CD4-positive, CD25-positive, alpha-beta regulatory T cell (primary cell): Measurements from ENCODE around the gene MT1H. TPM values are rescaled to one million over a fixed set of nuclear protein-coding genes. Genes with fewer than 3 reads are reported as not detected.
"Not testable (repeated sequence)": the region's sequence is repeated elsewhere in the genome, so short reads cannot be mapped to it uniquely, and the experiment has no call there.

Experiments
- ATAC-seq, 2 donors: fragments of 150-1000 bp; cut with Tn5 transposase; one replicate each; pipeline ENCODE4 v1.10.0; 2021; ENCODE audit warnings: low read depth in 2 of 2, moderate number of reproducible peaks in 2 of 2, moderate library complexity in 1 of 2
- DNase-seq, 3 donors: peaks; one replicate each; pipeline versions ENCODE4 v3.0.0 to v3.0.0-alpha.2; 2012 to 2022; ENCODE audit warnings: mixed read lengths in 1 of 3
- H3K27ac ChIP-seq: one replicate; pipeline ENCODE4 v1.7.0; 2013; ENCODE audit warnings: mild to moderate bottlenecking, low read length; ENCODE audit not compliant: insufficient read depth, poor library complexity, severe bottlenecking
- H3K27me3 ChIP-seq: one replicate; pipeline ENCODE4 v1.7.0; 2013; ENCODE audit warnings: low read length; ENCODE audit not compliant: control insufficient read depth, insufficient read depth
- H3K36me3 ChIP-seq: one replicate; pipeline ENCODE4 v1.7.0; 2013; ENCODE audit warnings: mild to moderate bottlenecking, low read length, moderate library complexity; ENCODE audit not compliant: control insufficient read depth, insufficient read depth
- H3K4me1 ChIP-seq: 2 replicates; pipeline ENCODE4 v1.7.0; 2013; ENCODE audit warnings: mild to moderate bottlenecking, low read length; ENCODE audit not compliant: insufficient read depth, control insufficient read depth, poor library complexity, severe bottlenecking
- H3K4me3 ChIP-seq: one replicate; pipeline ENCODE4 v1.7.0; 2013; ENCODE audit warnings: low read depth, mild to moderate bottlenecking, low read length, moderate library complexity
- H3K9me3 ChIP-seq, 2 experiments: 1 replicate in 1 of 2; 2 replicates in 1 of 2; pipeline ENCODE4 v1.7.0; 2013; ENCODE audit warnings: low read length in 2 of 2, mild to moderate bottlenecking in 1 of 2, moderate library complexity in 1 of 2; ENCODE audit not compliant: control insufficient read depth in 2 of 2
- H3K27ac Mint-ChIP-seq, 3 donors: one replicate each; pipeline ENCODE4 v1.8.0; 2020 to 2022; ENCODE audit warnings: mild to moderate bottlenecking in 3 of 3, mixed read lengths in 3 of 3, moderate library complexity in 2 of 3
- H3K27me3 Mint-ChIP-seq: one replicate; pipeline ENCODE4 v1.8.0; 2022; ENCODE audit warnings: mild to moderate bottlenecking, mixed read lengths
- H3K36me3 Mint-ChIP-seq: one replicate; pipeline ENCODE4 v1.8.0; 2020; ENCODE audit warnings: mixed read lengths
- H3K4me1 Mint-ChIP-seq, 4 donors: one replicate each; pipeline ENCODE4 v1.8.0; 2020 to 2022; ENCODE audit warnings: mixed read lengths in 4 of 4, mild to moderate bottlenecking in 1 of 4
- H3K4me3 Mint-ChIP-seq, 4 donors: one replicate each; pipeline ENCODE4 v1.8.0; 2020 to 2022; ENCODE audit warnings: mild to moderate bottlenecking in 4 of 4, mixed read lengths in 4 of 4, moderate library complexity in 3 of 4
- H3K9me3 Mint-ChIP-seq, 7 donors: one replicate each; pipeline ENCODE4 v1.8.0; 2020 to 2022; ENCODE audit warnings: mixed read lengths in 7 of 7, mild to moderate bottlenecking in 3 of 7, moderate library complexity in 2 of 7
- polyA plus RNA-seq, 4 donors: library from polyadenylated mRNA; unstranded; fragments of 300-500 nt; fragmentation: Illumina TruSeq; gene quantifications; one replicate each; pipeline ENCODE4 v1.2.3, GENCODE V29; 2021
- total RNA-seq: library from RNA; stranded (reverse); gene quantifications from one replicate; pipeline ENCODE4 v1.2.3, GENCODE V29; 2022

The MT1H gene
- total RNA-seq: not detected
- not detected for polyA plus RNA-seq

DNA sequence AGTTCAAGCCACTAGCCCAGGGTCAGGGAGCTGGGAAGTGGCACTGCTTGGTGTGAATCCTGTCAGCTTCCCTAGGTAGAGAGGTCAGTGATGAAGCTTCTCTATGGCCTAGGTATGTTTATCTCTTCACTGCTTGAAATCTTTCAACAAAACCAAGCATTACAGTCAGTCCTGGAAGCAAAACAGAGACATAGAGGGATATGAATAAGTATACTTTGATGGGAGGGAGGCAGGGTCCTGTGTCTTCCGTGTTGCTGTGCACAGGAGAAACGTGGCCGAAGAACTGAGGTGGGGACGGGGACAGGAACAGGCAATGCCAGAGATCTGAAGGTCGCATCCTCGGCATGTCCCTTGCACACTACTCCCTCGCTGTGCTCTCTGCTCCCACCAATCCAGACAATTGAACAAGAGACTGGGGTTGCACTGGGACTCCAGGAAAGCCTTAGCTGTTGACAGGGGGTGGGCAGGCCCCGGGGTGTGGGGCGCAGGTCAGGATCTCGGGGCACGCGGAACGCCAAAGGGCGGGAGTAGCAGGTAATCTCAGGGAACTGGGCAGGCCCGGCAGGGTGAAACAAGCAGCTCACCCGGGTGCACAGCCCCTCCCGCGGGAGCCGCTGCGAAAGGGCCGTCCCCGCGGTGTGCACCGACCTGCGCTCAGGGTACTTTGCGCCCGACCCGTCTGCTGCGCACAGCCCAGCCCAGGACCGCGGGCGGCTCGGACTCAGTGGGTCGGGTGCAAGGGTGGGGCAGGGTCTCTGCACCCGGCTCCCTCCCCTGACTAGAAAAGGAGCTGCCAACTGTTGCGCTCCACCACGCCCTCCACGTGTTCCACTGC, at the start of gene MT1H:
Gene MT1H, plus strand, starts transcription at position 810 of the 835 bp plus-strand sequence. CDS start 71 bp downstream, outside the sequence.
- peak within 1 kb of the TSS in 3 of 4 donors; percentile 45 to 65 (median 59) for H3K4me3 Mint-ChIP-seq
- peaks cover 15% of the 10 kb centered on the region for H3K4me1 ChIP-seq
- H3K27me3 ChIP-seq: peaks cover 37% of the 10 kb centered on the region
- H3K27ac Mint-ChIP-seq: peak within 1 kb of the TSS in 1 of 3 donors; percentile 86
- peaks cover 0 to 1% (median 0%) of the 10 kb centered on the region in 7 donors for H3K9me3 Mint-ChIP-seq
- H3K27me3 Mint-ChIP-seq: peaks cover 68% of the 10 kb centered on the region
- H3K36me3 ChIP-seq: no peaks in the 10 kb centered on the region
- no peak within 1 kb of the TSS for H3K4me3 ChIP-seq
- H3K27ac ChIP-seq: no peak within 1 kb of the TSS
- no peaks in the 10 kb centered on the region for H3K9me3 ChIP-seq
- peak; percentile 22 to 24 for ATAC-seq
- peak in 1 of 3 donors; percentile 30 for DNase-seq
- H3K36me3 Mint-ChIP-seq: peaks cover 14% of the 10 kb centered on the region
- peaks cover 0 to 26% (median 8%) of the 10 kb centered on the region in 4 donors for H3K4me1 Mint-ChIP-seq

DNA sequence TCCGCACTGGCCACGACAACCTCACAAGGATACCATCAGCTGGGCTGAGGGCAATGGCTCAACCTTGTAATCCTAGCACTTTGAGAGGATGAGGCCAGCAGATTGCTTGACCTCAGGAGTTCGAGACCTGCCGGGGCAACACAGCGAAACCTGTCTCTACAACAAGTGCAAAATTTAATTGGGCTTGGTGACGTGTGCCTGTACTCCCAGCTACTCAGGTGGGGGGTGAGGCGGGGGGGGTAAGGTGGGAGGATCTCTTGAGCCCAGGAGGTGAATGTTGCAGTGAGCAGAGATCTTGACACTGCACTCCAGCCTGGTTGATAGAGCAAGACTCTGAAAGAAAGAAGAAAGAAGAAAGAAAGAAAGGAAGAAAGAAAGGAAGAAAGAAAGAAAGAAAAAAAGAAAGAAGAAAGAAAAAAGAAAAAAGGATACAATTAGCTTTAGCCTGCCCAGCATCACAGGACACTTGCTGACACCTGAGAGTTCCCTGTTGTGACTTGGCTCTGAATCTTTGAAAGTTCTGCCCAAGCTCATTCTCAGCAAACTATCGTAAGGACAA, 49.2 kb upstream of the MT1H start:
- H3K9me3 Mint-ChIP-seq: peaks cover 0 to 2% (median 0%) of the 10 kb centered on the region in 7 donors
- H3K4me3 Mint-ChIP-seq: peak overlapping the region in 1 of 4 donors; percentile 51
- ATAC-seq: no peak
- no peak for DNase-seq
- peaks cover 11% of the 10 kb centered on the region for H3K27me3 Mint-ChIP-seq
- Histone ChIP-seq H3K36me3 (no peaks in the 10 kb centered on the region), H3K4me1 (peaks cover 21% of the 10 kb centered on the region), H3K27ac (no peak overlapping the region), H3K4me3 (no peak overlapping the region), H3K27me3 (peaks cover 4% of the 10 kb centered on the region), H3K9me3 (no peaks in the 10 kb centered on the region)
- H3K27ac Mint-ChIP-seq: no peak overlapping the region
- no peaks in the 10 kb centered on the region for H3K36me3 Mint-ChIP-seq
- H3K4me1 Mint-ChIP-seq: peaks cover 2 to 22% (median 13%) of the 10 kb centered on the region in 4 donors

GRCh38 chr16:56621665-56622445, 47.8 kb upstream of the MT1H start:
- H3K9me3 Mint-ChIP-seq, H3K27me3 Mint-ChIP-seq, H3K36me3 ChIP-seq, ATAC-seq, H3K9me3 ChIP-seq, DNase-seq, H3K27ac Mint-ChIP-seq, H3K27me3 ChIP-seq, H3K27ac ChIP-seq, H3K4me3 ChIP-seq, H3K36me3 Mint-ChIP-seq, H3K4me3 Mint-ChIP-seq: not testable (repeated sequence)
- H3K4me1 Mint-ChIP-seq: peaks cover 4 to 27% (median 15%) of the 10 kb centered on the region in 4 donors
- H3K4me1 ChIP-seq: peaks cover 34% of the 10 kb centered on the region

GRCh38 chr16:56623184-56623583, 46.4 kb upstream of the MT1H start:
- not testable (repeated sequence) for H3K36me3 ChIP-seq, H3K27ac ChIP-seq, H3K27ac Mint-ChIP-seq, H3K9me3 Mint-ChIP-seq, ATAC-seq, DNase-seq, H3K9me3 ChIP-seq, H3K36me3 Mint-ChIP-seq, H3K27me3 ChIP-seq, H3K4me3 ChIP-seq, H3K27me3 Mint-ChIP-seq
- peaks cover 22% of the 10 kb centered on the region for H3K4me1 ChIP-seq
- Mint-ChIP-seq H3K4me1 (peaks cover 4 to 19% (median 11%) of the 10 kb centered on the region in 4 donors), H3K4me3 (peak overlapping the region in 1 of 4 donors; percentile 49)

- Mint-ChIP-seq H3K36me3 (no peaks in the 10 kb centered on the region), H3K27me3 (peaks cover 5% of the 10 kb centered on the region), H3K4me3 (peak overlapping the region in 1 of 4 donors; percentile 40), H3K4me1 (peaks cover 4 to 19% (median 11%) of the 10 kb centered on the region in 4 donors), H3K27ac (no peak overlapping the region), H3K9me3 (no peaks in the 10 kb centered on the region)
- Histone ChIP-seq H3K36me3 (no peaks in the 10 kb centered on the region), H3K4me3 (no peak overlapping the region), H3K27ac (no peak overlapping the region), H3K27me3 (no peaks in the 10 kb centered on the region), H3K4me1 (peaks cover 22% of the 10 kb centered on the region), H3K9me3 (no peaks in the 10 kb centered on the region)
- no peak for ATAC-seq
- no peak for DNase-seq
Observed at GRCh38 chr16:56623637-56624036, 46.0 kb upstream of the MT1H start.

DNA sequence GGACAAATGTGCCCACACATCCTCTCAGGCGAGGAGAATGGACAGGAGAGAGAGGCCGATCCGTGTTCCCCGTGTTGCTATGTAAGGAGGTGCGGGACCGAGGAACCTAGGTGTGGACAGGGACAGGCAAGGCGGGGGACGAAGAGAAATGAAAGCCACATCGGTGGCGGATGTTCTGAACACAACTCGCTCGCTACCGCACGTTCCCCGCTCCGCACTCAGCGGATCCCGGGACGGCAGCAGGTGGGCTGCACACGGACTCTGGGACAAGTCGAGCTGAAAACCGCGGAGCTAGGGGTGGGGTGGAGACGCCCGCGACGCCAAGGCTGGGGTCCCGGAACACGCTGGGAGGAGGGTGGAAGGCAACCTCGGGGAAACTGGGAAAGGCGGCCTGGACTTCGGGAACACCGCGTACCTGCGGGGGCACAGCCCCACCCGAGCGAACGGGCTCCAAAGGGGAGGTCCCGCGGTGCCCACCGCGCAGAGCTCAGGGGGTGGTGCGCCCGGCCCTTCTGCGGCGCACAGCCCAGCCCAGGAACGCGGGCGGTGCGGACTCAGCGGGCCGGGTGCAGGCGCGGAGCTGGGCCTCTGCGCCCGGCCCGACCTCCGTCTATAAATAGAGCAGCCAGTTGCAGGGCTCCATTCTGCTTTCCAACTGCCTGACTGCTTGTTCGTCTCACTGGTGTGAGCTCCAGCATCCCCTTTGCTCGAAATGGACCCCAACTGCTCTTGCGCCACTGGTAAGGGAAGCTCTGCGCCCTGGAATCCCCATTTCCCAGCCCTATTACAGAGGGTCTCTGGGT, 44.3 kb upstream of the MT1H start, which contains the start of gene MT1E:
Gene MT1E, plus strand, starts transcription at position 642 of the 803 bp plus-strand sequence. Its CDS starts 71 bp downstream, at position 713.
- H3K36me3 Mint-ChIP-seq: no peaks in the 10 kb centered on the region
- peak within 1 kb of the TSS; percentile 87 to 95 (median 94) for H3K4me3 Mint-ChIP-seq
- peaks cover 11% of the 10 kb centered on the region for H3K27me3 Mint-ChIP-seq
- no peaks in the 10 kb centered on the region for H3K9me3 Mint-ChIP-seq
- Histone ChIP-seq H3K36me3 (no peaks in the 10 kb centered on the region), H3K27ac (no peak within 1 kb of the TSS), H3K27me3 (no peaks in the 10 kb centered on the region), H3K4me1 (peaks cover 22% of the 10 kb centered on the region), H3K4me3 (peak within 1 kb of the TSS; percentile 70), H3K9me3 (no peaks in the 10 kb centered on the region)
- peaks cover 4 to 20% (median 14%) of the 10 kb centered on the region in 4 donors for H3K4me1 Mint-ChIP-seq
- ATAC-seq (peak; percentile 90 to 92), DNase-seq (peak in 2 of 3 donors; percentile 38 to 71)
- H3K27ac Mint-ChIP-seq: peak within 1 kb of the TSS; percentile 68 to 99 (median 93)
